GM21723 (cell line): Measurements from ENCODE around the gene LRP3.
"Not testable (repeated sequence)": the region's sequence is repeated elsewhere in the genome, so short reads cannot be mapped to it uniquely, and the experiment has no call there.

Experiments used
- ATAC-seq: cut with Tn5 transposase; IDR thresholded peaks from one replicate; pipeline ENCODE4 v1.9.1; 2021; ENCODE audit warnings: mild to moderate bottlenecking, moderate library complexity; ENCODE audit not compliant: unreplicated experiment

The LRP3 gene

DNA sequence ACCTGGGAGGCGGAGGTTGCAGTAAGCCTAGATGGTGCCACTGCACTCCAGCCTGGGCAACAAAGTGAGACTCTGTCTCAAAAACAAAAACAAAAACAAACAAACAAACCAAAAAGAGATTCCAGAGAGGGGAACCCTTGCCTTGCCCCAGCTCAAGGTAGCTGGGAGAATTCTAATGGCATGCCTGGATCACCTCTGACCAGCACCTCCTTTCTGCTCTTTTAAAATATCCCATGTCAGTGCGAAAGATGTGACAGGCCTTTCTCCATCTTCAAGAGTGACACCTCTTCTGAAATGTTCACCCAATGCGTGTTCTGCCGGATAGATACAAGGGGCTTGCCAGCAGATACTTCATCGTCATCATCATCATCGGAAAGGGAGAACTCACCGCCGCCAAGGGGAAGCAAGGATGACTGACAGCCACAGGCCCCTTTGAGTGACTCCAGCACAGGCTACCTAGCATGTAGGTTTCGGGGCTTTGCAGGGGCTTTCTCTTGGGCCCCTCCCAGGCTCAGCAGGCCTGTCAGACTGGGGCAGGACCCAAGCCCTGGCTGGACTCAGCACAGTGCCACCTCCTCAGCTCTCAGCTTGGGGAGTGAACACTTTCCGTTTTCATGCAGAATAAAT is 18.9 kb upstream of the LRP3 start:
- ATAC-seq: no peak

DNA sequence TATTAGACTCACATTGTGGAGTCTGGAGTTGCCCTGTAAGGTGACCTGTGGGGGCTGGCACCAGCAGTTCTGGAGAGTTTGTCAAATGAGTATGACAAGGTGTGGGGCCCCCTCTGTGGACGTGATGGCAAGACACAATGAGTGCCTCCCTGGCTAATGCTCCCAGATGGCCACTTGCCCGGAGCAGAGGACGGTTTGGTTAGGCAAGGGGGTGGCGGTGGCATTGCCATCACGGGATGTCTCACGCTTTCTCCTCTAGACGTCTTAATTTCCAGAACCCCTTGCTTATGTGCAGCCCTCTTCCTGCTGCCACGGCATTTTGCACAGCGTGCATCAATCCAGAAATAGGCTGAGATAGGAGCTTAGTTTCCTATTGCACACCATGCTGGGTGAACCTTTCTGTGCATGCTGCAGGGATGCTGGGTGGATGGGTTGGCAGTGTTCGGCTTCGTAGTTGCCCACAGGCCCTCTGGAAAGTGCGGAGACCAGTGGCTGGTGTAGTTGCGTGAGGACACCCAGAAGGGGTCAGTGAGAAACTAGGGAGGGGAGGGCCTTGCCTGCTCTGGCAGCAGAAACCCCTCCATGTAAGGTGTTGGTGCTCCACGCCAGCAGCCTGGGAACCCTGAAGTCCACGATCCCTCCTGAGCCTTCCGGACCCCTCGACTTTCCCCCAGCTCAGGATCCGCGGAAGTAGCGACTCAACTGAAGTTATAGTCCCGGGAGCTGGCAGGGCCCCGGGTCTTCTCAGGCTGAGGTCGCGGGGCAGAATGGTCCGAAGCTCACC is 18.1 kb upstream of the LRP3 start:
- peak; percentile 13 for ATAC-seq

DNA sequence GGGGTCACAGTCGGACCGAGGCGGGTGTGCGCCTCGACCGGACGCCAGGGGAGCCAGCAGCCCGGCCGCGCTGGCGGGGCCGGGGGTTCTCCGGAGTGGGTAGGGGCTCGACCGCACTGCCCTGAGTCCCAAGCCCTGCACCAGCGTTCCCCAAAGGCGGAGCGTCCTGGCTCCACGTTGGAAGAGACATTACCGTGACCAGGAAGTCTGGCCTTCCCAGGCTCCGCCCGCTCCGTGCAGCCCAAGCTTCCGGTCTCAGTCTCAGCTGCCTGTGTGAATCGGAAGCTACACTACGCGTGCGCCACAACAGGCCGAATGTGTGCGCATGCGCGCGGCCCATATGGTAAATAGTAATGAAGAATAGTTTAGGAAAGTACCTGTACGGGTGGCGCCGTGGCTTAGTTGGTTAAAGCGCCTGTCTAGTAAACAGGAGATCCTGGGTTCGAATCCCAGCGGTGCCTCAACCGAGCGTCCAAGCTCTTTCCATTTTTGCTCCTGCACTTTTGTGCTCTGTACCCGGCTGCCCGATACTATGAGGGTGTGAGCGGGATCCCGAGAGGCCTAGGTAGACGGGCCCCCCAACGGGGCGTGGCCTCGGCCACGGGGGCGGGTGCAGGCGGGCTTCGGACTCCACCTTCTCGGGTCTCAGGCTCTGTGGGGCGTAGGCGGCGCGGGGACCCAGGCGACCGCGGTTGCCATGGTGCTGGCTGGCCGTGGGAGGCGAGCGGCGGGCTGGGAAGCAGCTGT is 17.3 kb upstream of the LRP3 start:
- peak; percentile 84 for ATAC-seq

DNA sequence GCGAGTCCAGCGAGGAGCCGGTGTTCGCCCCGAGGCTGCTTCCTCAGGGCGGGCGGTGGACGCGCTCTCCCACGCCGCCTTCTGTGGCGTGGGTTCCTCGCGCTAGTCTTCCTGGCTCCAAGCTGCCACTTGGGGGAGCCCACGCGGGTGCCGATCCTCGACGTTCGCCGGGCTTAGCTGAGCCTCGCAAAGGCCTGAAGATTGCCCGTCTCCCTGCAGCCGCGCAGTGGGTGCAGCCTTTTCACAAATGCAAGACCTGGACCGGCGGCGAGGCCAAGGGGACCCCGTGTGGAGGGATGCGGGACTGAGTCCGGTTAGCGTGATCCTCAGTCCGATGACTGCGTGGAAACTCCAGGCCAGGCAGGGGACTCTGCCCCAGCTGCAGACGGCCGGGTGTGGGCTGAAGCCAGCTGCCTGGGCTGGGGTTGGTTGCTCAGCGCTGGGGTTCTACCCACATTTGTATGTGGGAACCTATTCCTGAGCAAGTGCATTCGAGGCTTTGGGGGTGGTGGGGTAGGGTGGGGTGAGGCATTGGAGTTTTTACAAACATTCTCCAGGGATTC is 16.6 kb upstream of the LRP3 start:
- peak; percentile 16 for ATAC-seq

DNA sequence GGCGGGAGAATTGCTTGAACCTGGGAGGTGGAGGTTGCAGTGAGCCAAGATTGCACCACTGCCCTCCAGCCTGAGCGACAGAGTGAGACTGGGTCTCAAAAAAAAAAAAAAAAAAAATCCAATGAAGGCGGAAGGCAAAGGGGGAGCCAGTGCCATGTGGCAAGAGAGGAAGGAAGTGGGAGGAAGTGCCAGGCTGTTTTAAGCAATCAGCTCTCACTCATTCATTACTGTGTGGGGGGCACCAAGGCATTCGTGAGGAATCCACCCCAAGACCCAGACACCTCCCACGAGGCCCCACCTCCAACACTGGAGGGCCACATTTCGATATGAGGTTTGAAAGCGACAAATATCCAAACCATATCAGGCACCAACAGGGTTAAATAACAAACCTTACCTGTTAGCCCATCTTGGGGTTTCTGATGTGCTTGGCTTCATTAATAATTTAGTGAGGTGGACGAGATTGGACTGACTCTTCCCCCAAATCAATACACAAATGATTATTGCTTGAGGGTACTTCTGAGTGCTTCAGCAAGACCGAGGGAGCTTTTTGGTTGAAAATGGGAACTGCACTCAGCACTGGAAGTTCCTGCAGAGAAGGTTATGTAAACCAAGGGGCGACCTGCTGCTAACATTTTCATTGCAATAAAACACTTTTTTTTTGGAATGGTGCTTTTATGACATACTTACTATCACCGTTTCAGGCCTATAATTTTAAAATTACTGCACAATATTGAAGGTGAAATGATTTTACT is 7.5 kb upstream of the LRP3 start:
- ATAC-seq: no peak

DNA sequence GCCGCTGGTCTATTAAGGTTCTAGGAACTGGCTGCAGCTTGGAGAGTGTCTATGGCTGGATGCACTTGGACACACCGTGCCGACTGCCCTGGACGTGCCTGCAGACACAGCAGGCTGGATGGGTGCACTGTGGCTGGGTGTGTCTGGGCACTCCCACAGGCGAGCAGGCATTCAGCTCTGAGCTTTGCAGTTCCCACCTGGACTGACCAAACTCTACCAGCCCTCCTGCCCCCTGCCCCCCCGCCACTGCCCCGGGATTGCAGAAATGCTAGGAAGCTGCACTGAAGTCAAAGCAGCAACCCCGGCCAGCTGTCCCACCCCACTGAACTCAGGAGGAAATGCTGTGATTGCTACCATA is 7.0 kb upstream of the LRP3 start:
- no peak for ATAC-seq

DNA sequence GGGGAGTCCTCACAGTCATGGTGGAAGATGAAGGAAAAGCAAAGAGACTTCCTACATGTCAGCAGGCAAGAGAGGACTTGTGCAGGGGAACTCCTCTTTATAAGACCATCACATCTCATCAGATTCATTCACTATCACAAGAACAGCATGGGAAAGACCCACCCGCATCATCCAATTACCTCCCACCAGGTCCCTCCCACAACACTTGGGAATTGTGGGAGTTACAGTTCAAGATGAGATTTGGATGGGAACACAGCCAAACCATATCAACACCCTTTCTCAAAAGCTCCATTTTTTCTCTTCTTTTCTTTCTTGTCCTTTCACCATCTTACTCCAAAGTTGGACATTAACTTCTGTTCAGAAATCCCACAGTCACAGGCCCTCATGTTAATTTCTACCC is 4.7 kb upstream of the LRP3 start:
- ATAC-seq: no peak

DNA sequence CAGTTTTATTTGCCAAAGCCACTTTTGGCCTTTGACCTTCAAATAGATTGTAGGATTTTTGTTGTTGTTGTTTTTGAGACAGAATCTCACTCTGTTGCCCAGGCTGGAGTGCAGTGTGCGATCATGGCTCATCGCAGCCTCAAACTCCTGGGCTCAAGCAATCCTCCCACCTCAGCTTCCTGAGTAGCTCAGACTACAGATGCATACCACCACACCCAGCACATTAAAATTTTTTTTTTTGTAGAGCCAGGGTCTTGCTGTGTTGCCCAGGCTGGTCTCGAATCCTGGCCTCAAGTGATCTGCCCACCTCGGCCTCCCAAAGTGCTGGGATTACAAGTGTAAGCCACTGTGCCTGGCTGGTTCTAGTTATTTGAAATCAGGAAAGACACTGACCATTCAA is 3.0 kb upstream of the LRP3 start:
- not testable (repeated sequence) for ATAC-seq

DNA sequence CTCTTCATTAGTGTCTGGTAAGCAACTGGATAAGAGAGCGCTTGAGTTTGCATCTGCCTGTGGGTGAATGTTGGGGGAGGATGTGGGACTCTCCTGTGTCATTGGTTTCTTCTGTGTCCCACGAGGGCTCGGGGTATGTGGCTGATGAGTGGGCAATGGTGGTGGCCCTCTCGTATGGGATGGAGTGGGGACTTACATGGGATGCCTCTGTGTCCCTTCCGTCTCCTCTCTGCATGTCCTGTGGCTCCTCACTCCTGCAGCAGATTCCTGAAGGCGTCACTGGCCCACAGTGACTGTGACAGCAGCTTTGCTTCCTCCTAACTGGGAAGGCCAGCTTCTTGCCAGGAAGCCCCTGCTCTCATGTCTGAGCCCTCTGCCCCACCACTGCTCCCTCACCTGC is 2.6 kb upstream of the LRP3 start:
- no peak for ATAC-seq

DNA sequence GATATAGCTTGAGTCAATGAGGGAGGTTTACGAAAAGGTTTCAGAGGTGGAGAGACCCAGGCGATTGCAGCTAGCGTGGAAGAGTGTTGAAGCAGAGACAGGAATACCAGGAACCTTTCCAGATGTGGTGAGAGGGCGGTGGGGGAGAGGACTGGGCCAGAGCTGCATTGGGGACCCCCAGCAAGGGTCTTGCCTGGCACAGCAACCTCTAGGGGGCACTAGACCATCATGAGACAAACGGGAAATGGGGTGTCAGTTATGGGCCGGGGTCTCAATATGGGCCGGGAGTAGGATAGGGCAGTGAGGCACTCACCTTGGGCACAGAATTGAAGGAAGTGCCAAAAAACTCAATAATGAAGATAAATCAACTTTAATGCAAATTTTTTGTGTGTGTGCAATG is 2.1 kb upstream of the LRP3 start:
- no peak for ATAC-seq

DNA sequence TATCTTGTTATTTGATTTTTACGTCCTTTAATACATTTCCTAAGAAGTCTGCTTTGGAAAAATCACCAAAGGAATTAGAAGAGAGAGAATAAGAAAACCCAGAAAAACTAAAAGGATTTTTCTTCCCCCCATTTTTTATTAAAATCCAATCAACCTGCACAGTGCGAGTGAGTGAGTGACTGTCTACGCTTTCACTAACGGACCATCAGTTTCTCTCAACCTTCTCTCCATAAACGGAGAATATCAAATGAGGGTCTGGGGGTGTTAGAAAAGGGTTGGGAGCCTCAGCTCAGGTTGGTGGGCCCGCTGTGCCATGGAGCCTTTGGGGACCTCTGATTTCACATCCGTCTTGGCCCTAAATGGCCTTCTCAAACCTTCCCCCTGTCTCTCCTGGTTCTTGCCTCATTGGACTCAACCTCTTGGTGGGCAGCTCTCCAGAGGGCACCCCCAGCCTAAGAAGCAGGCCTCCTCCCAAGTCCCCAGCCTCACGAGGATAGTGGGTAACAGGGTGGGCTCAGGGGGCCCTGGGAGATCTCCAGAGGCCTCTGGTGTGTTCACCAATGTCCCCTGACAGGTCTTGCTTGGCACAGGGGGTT is 763 bp upstream of the LRP3 start:
- ATAC-seq: no peak

DNA sequence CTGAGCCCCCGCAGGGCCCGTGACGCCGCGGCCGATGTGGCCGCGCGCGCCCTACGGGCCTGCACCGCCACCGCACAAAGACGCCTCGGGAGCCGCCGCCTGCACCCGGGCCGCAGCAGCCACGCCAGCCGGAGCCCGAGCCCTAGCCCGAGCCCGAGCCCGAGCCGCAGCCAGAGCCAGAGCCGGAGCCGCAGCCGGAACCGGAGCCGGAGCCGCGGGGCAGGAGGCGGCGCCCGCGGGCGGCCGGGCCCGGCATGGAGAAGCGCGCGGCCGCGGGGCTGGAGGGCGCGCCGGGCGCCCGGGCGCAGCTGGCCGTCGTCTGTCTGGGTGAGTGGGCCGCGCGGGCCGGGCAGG is 379 bp downstream of the LRP3 start:
- no peak for ATAC-seq

DNA sequence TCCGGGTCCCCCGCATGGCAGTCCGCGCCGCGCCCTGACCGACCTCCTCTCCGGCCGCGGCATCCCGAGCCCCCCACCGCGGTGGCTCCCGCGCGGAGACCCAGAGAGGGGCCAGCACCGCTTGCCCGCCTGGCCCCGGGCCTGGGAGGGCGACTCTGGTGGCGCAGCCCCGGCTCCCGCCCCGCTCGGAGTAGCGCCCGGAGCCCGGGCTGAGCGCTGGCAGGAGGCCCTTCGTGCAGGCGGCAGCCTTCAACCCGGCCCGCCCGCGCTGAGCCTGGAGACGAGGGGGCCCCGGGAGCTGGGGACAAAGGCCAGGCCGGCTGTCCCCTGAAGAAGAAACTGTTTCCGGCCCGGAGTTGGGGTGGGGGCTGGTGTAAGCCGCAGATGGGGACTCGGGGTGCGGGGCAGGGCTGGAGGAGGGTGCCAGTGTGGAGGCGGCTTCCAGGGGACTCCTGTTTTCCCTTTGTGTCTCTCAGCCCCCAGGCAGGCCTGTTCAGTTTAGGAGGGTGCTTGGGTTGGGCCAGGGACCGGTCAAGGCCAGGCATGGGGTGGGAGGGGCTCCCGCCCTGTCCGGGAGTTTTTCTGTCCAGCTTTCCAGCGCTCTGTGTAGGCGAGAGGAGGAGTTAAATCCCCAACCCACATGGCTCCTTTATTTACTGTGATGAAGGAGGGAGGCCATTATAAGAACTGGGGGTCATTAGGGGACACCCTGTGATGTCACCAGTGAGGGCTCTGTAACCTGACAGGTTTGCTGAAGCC is 935 bp downstream of the LRP3 start:
- no peak for ATAC-seq

DNA sequence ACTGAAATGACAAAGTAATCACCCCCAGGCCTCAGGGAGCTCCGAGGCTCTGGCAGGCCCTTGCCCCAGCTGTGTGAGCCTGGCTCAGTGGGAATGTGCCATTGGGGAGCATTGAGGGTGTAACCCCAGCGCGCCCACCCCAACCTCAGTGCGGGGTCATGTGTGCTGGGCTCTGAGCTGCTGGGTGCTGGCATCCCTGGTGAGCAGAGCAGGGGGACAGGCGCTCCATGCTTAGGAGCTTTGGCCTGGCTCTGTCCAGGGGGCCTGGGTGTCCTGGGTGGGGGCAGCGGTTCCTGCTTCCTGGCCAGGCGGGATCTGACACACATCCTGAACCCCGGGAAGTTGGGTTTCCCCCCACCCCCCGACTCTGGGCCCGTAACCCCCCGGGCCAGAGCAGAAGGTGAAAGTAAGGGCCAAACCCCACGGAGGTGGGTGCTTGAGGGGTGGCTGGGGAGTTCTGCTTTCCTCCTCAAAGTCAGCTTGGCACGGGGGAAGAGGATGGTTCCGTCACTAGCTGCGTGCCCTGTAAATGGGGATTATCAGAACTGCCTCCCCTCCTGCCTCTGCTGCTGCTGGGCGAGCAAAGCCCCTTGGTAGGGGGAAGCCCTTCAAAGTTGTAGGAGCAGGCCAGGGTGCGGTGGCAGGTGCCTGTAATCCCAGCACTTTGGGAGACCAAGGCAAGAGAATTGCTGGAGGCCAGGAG is 1.7 kb downstream of the LRP3 start:
- ATAC-seq: no peak

DNA sequence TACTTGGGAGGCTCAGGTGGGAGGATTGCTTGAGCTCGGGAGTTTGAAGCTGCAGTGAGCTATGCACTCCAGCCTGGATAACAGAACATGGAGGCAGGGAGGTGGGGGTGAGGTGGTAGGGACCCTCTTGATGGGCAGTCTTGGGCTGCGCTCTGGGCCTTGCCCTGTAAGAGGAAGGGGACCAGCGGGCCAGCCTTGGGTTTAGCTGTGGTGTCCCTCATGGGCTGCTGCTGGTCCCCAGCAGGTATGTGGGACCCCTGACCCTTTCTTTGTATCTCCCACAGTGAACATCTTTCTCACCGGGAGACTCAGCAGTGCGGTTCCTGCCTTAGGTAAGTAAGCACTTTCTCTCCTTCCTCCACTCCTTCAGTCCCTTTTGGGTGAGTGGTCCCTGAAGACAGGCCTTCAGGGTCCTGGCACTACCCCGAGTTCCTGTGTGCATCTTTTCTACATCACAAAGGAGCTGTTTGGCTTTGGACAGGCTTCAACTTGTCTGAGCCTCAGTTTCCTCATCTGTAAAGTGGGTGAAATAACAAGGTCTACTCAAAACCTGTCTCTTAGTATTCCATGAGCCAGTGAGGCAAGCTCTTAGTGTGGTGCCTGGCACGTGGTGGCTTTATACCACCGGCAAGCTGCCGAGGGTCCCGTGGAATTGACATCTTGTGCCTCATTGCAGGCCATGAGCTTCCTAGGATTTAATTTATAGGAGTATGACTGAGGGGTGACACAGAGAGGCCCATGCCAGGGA is 2.5 kb downstream of the LRP3 start:
- ATAC-seq: no peak

DNA sequence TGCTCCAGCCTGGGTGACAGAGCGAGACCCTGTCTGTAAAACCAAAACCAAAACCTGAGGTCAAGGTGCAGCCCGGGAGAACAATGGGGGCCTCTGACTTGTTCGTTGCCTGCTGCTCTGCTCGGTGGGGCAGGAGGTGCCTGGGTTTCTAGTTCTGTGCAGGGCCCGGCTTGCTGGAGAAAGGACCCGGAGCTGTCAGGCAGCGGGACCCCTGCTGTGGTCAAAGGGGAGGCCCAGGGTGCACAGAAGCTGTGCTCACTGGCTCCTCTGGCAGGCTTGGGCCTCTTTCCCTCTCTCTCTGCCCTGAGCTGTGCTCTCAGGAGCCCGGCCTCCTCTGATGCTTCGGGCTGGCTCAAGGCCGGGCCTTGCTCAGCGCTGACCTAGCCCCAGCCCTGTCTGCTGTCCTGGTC is 3.5 kb downstream of the LRP3 start:
- no peak for ATAC-seq

DNA sequence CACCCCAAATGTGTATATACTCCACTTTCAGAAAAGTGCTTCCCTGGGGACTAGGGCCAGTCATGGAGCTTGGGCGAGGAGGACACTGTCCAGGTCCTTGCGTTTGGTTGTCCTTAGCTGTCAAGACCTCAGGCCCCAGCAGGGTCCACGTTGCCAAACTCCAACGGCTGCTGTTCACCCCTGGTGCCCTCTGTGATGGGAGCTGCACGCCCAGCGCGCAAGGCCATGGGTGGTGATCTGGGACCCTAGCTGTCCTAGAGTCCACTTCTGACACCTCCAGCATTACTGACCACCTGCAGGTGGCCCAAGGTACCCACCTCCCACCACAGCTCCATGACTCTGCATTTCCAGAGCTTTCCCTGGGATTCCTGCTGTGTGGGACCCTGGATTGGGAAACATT is 4.0 kb downstream of the LRP3 start:
- ATAC-seq: no peak

DNA sequence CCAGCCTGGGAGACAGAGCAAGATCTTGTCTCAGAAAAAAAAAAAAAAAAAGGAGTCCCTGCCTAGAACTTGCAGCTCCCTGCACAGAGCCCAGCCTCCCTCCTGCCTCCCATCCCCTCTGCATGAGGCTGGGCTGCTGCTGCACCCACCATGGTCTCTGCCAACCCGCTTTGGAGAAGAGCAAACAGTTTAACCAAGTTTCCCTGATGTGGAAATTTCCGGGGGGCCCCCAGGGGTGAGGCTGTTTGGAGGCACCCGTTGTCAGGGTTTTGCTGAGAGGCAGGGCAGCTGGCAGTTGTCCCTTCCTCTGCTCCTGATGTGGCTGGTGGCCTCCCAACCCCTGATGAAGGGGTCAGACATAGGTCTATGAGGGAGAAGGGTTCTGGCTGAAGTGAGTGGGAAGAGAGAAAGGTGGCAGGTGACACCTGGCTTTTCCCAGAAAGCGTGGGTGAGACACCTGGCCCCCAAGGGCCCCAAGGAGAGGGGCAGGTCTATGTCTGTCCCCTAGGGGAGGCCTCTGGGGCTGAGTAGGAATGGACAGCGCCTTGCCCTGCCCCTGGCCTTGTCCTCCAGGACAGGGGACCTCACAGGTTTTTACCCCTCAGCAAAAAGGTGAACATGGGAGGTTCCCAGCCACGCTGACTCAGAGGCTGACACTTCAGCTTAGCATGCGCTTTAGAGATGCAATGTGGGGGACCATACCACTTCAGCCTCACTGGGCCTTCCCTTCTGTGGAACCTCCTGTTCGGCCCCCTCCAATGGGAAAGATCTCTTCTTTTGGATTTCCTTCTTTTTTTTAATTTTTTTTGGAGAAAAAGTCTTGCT is 5.5 kb downstream of the LRP3 start:
- ATAC-seq: no peak
